ENCODE data around the gene SLC9A3.
A peak's percentile ranks its signal among the peaks of the same experiment; 100 is the strongest.
"Not testable (repeated sequence)": the region's sequence is repeated elsewhere in the genome, so short reads cannot be mapped to it uniquely, and the experiment has no call there.

SLC9A3 gene

DNA sequence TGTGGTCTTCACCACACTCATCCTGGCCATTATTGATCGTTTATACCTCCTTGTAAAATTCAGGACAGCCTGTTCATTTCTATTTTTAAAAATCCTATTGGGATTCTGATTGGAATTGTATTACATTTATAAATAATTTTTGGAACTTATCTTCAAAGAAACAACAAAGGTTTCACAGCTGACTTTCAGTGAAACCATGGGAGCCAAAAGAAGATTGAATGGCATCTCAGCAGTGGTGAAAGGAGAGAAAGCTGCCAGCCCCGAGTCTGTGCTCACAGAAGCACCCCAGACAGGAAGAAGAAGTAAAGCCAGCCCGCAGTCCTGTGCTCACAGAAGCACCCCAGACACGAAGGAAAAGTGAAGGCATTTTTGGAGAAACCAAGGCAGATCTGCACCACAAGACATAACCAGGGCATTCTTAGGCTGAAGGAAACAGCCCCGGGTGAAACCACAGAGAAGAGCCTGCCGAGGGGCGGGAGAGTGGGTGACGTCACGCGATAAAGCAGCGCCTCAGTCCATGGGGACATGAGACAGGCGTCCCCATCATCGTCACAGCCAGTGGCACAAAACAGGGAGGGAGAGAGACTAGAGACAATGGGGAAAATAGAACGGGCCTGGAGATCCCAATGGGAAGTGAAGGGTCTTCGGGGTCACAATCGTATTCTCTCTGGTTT lies 42.5 kb upstream of the SLC9A3 start:
- peak overlapping the region; percentile 19 for H3K4me3 ChIP-seq (ENCODE audit: low read length)
- no peak overlapping the region for H3K9ac ChIP-seq (ENCODE audit: low read length)
- no peaks in the 10 kb centered on the region for H3K9me3 ChIP-seq (ENCODE audit: control insufficient read depth, low read length)
- no peaks in the 10 kb centered on the region for H3K36me3 ChIP-seq (ENCODE audit: control insufficient read depth, insufficient read depth, low read length)
- no peaks in the 10 kb centered on the region for H3K4me1 ChIP-seq (ENCODE audit: control insufficient read depth, insufficient read depth, low read length)
- H3K27me3 ChIP-seq (ENCODE audit: control insufficient read depth, insufficient read depth, low read length) = peaks cover 60% of the 10 kb centered on the region

GRCh38 chr5:565782-566440 lies 41.7 kb upstream of the SLC9A3 start:
- Histone ChIP-seq H3K27me3 (ENCODE audit: control insufficient read depth, insufficient read depth, low read length) (peaks cover 63% of the 10 kb centered on the region), H3K36me3 (ENCODE audit: control insufficient read depth, insufficient read depth, low read length) (no peaks in the 10 kb centered on the region), H3K9ac (ENCODE audit: low read length) (peak overlapping the region; percentile 22), H3K9me3 (ENCODE audit: control insufficient read depth, low read length) (no peaks in the 10 kb centered on the region), H3K4me1 (ENCODE audit: control insufficient read depth, insufficient read depth, low read length) (no peaks in the 10 kb centered on the region), H3K4me3 (ENCODE audit: low read length) (no peak overlapping the region)

GRCh38 chr5:561408-561807 lies 37.2 kb upstream of the SLC9A3 start:
- Histone ChIP-seq H3K4me1 (ENCODE audit: control insufficient read depth, insufficient read depth, low read length) (peaks cover 9% of the 10 kb centered on the region), H3K9me3 (ENCODE audit: control insufficient read depth, low read length) (no peaks in the 10 kb centered on the region), H3K27me3 (ENCODE audit: control insufficient read depth, insufficient read depth, low read length) (peaks cover 48% of the 10 kb centered on the region), H3K4me3 (ENCODE audit: low read length) (no peak overlapping the region), H3K9ac (ENCODE audit: low read length) (no peak overlapping the region), H3K36me3 (ENCODE audit: control insufficient read depth, insufficient read depth, low read length) (no peaks in the 10 kb centered on the region)

GRCh38 chr5:560792-561166 lies 36.5 kb upstream of the SLC9A3 start:
- H3K4me1 ChIP-seq (ENCODE audit: control insufficient read depth, insufficient read depth, low read length) = peaks cover 15% of the 10 kb centered on the region

DNA sequence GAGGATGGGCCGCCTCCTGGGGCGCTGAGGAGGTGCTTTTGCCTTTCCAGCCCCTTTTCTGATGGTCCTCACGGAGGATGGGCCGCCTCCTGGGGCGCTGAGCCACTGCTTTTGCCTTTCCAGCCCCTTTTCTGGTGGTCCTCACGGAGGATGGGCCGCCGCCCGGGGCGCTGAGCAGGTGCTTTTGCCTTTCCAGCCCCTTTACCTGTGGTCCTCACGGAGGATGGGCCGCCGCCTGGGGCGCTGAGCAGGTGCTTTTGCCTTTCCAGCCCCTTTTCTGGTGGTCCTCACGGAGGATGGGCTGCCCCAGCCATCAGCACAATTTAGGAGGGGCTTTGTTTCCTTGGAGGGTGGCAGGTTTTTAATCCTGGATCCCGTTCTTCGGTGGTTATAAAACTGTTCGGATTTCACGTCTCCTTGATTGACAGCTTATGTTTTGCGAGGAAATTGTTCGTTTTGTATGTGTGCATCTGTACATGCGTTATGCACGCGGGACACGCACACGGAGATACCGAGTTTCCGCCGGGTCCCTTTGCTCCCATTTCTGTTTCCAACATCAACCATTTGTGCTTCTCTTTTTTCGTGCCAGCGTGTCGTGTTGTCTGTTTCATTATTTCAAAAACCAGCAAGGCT lies 34.7 kb upstream of the SLC9A3 start:
- H3K36me3 ChIP-seq (ENCODE audit: control insufficient read depth, insufficient read depth, low read length) = no peaks in the 10 kb centered on the region
- peaks cover 53% of the 10 kb centered on the region for H3K27me3 ChIP-seq (ENCODE audit: control insufficient read depth, insufficient read depth, low read length)
- H3K9me3 ChIP-seq (ENCODE audit: control insufficient read depth, low read length) = no peaks in the 10 kb centered on the region
- H3K4me3 ChIP-seq (ENCODE audit: low read length) = no peak overlapping the region
- H3K9ac ChIP-seq (ENCODE audit: low read length) = no peak overlapping the region
- H3K4me1 ChIP-seq (ENCODE audit: control insufficient read depth, insufficient read depth, low read length) = peaks cover 22% of the 10 kb centered on the region

More at GRCh38 chr5:560792-561166, 36.5 kb upstream of the SLC9A3 start:
- H3K36me3 ChIP-seq (ENCODE audit: control insufficient read depth, insufficient read depth, low read length) = no peaks in the 10 kb centered on the region
- H3K9ac ChIP-seq (ENCODE audit: low read length) = no peak overlapping the region
- no peaks in the 10 kb centered on the region for H3K9me3 ChIP-seq (ENCODE audit: control insufficient read depth, low read length)
- H3K27me3 ChIP-seq (ENCODE audit: control insufficient read depth, insufficient read depth, low read length) = peaks cover 48% of the 10 kb centered on the region
- no peak overlapping the region for H3K4me3 ChIP-seq (ENCODE audit: low read length)

- peak overlapping the region; percentile 1 for H3K9ac ChIP-seq (ENCODE audit: low read length)
- H3K27me3 ChIP-seq (ENCODE audit: control insufficient read depth, insufficient read depth, low read length) = peaks cover 53% of the 10 kb centered on the region
- H3K4me1 ChIP-seq (ENCODE audit: control insufficient read depth, insufficient read depth, low read length) = peaks cover 22% of the 10 kb centered on the region
These were observed 34.1 kb upstream of the SLC9A3 start for GRCh38 chr5:558326-558725.

DNA sequence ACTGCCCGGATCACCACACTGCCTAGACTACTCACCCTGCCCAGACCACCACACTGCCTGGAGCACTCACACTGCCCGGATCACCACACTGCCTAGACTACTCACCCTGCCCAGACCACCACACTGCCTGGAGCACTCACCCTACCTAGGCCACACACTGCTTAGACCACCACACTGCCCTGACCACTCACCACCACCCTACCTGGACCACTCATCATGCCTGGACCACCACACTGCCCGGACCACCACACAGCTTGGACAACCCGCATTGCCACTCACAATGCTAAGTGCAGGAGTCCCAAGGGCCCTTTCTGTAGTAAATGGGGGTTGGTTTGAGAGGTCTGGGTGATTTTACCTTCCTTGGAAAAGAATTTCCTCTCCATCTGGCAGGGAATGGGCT lies 33.7 kb upstream of the SLC9A3 start:
- peaks cover 53% of the 10 kb centered on the region for H3K27me3 ChIP-seq (ENCODE audit: control insufficient read depth, insufficient read depth, low read length)

More at GRCh38 chr5:558326-558725, 34.1 kb upstream of the SLC9A3 start:
- H3K9me3 ChIP-seq (ENCODE audit: control insufficient read depth, low read length) = no peaks in the 10 kb centered on the region
- no peaks in the 10 kb centered on the region for H3K36me3 ChIP-seq (ENCODE audit: control insufficient read depth, insufficient read depth, low read length)
- H3K4me3 ChIP-seq (ENCODE audit: low read length) = no peak overlapping the region

GRCh38 chr5:556909-557441 lies 32.7 kb upstream of the SLC9A3 start:
- H3K4me3 ChIP-seq (ENCODE audit: low read length) = no peak overlapping the region
- H3K27me3 ChIP-seq (ENCODE audit: control insufficient read depth, insufficient read depth, low read length) = peaks cover 53% of the 10 kb centered on the region
- no peaks in the 10 kb centered on the region for H3K36me3 ChIP-seq (ENCODE audit: control insufficient read depth, insufficient read depth, low read length)
- H3K9ac ChIP-seq (ENCODE audit: low read length) = peak overlapping the region; percentile 3
- H3K9me3 ChIP-seq (ENCODE audit: control insufficient read depth, low read length) = no peaks in the 10 kb centered on the region
- peaks cover 22% of the 10 kb centered on the region for H3K4me1 ChIP-seq (ENCODE audit: control insufficient read depth, insufficient read depth, low read length)

More for the DNA sequence above, 33.7 kb upstream of the SLC9A3 start:
- not testable (repeated sequence) for H3K36me3 ChIP-seq (ENCODE audit: control insufficient read depth, insufficient read depth, low read length); H3K4me3 ChIP-seq (ENCODE audit: low read length); H3K9me3 ChIP-seq (ENCODE audit: control insufficient read depth, low read length)
- H3K4me1 ChIP-seq (ENCODE audit: control insufficient read depth, insufficient read depth, low read length) = peaks cover 22% of the 10 kb centered on the region
- H3K9ac ChIP-seq (ENCODE audit: low read length) = peak overlapping the region; percentile 1

- H3K4me3 ChIP-seq (ENCODE audit: low read length) = no peak overlapping the region
- no peaks in the 10 kb centered on the region for H3K36me3 ChIP-seq (ENCODE audit: control insufficient read depth, insufficient read depth, low read length)
- H3K27me3 ChIP-seq (ENCODE audit: control insufficient read depth, insufficient read depth, low read length) = peaks cover 37% of the 10 kb centered on the region
- H3K9ac ChIP-seq (ENCODE audit: low read length) = no peak overlapping the region
- H3K9me3 ChIP-seq (ENCODE audit: control insufficient read depth, low read length) = no peaks in the 10 kb centered on the region
- peaks cover 22% of the 10 kb centered on the region for H3K4me1 ChIP-seq (ENCODE audit: control insufficient read depth, insufficient read depth, low read length)
These were observed 30.9 kb upstream of the SLC9A3 start for GRCh38 chr5:555058-555623.

DNA sequence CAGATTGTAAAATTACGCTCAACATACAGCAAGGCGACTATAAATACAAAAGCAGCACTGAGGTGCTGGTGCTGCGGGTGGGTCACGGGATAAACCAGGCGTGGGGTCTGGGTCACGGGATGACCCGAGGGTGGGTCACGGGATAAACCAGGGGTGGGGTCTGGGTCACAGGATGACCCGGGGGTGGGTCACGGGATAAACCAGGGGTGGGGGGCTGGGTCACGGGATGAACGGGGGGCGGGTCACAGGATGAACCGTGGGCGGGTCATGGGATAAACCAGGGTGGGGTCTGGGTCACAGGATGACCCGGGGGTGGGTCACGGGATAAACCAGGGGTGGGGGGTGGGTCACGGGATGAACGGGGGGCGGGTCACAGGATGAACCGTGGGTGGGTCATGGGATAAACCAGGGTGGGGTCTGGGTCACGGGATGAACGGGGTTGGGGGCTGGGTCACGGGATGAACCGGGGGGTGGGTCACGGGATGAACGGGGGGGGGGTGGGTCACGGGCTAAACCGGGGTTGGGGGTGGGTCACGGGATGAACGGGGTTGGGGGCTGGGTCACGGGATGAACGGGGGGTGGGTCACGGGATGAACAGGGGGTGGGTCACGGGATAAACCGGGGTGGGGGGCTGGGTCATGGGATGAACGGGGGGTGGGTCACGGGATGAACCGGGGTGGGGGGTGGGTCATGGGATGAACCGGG lies 30.2 kb upstream of the SLC9A3 start:
- H3K4me1 ChIP-seq (ENCODE audit: control insufficient read depth, insufficient read depth, low read length) = peaks cover 22% of the 10 kb centered on the region
- no peaks in the 10 kb centered on the region for H3K9me3 ChIP-seq (ENCODE audit: control insufficient read depth, low read length)
- peaks cover 35% of the 10 kb centered on the region for H3K27me3 ChIP-seq (ENCODE audit: control insufficient read depth, insufficient read depth, low read length)
- no peak overlapping the region for H3K4me3 ChIP-seq (ENCODE audit: low read length)
- no peak overlapping the region for H3K9ac ChIP-seq (ENCODE audit: low read length)
- no peaks in the 10 kb centered on the region for H3K36me3 ChIP-seq (ENCODE audit: control insufficient read depth, insufficient read depth, low read length)

GRCh38 chr5:553874-554273 lies 29.6 kb upstream of the SLC9A3 start:
- no peak overlapping the region for H3K4me3 ChIP-seq (ENCODE audit: low read length)
- H3K9me3 ChIP-seq (ENCODE audit: control insufficient read depth, low read length) = no peaks in the 10 kb centered on the region
- no peaks in the 10 kb centered on the region for H3K36me3 ChIP-seq (ENCODE audit: control insufficient read depth, insufficient read depth, low read length)
- peaks cover 34% of the 10 kb centered on the region for H3K27me3 ChIP-seq (ENCODE audit: control insufficient read depth, insufficient read depth, low read length)
- no peak overlapping the region for H3K9ac ChIP-seq (ENCODE audit: low read length)
- H3K4me1 ChIP-seq (ENCODE audit: control insufficient read depth, insufficient read depth, low read length) = peaks cover 22% of the 10 kb centered on the region
